Neural cell (in vitro differentiated cells): ENCODE data around the gene MRC2.

Experiments used
- EP300 ChIP-seq: fragments of 450-650 bp; conservative IDR thresholded peaks from 2 replicates; pipeline ENCODE4 v1.6.1; 2014; ENCODE audit warnings: antibody characterized with exemption, mild to moderate bottlenecking, moderate library complexity; ENCODE audit not compliant: poor library complexity, severe bottlenecking
- EZH2 ChIP-seq: fragments of 200-600, 300-800 bp; shearing (Covaris generic), sonication (generic); IDR thresholded peaks from 2 replicates; pipeline ENCODE4 v1.6.1; 2014; ENCODE audit warnings: antibody characterized with exemption, low read length, borderline replicate concordance, mild to moderate bottlenecking; ENCODE audit not compliant: insufficient read depth, poor library complexity, severe bottlenecking
- MXI1 ChIP-seq: fragments of 450-650 bp; conservative IDR thresholded peaks from 2 replicates; pipeline ENCODE4 v1.6.1; 2014; ENCODE audit warnings: antibody characterized with exemption, mild to moderate bottlenecking; ENCODE audit not compliant: poor library complexity, severe bottlenecking
- POLR2AphosphoS5 ChIP-seq: IDR thresholded peaks from 2 replicates; pipeline ENCODE4 v1.6.1; 2012
- RAD21 ChIP-seq: fragments of 450-650 bp; conservative IDR thresholded peaks from 2 replicates; pipeline ENCODE4 v1.6.1; 2014; ENCODE audit warnings: antibody characterized with exemption, mild to moderate bottlenecking, moderate library complexity
- SMC3 ChIP-seq: fragments of 450-650 bp; conservative IDR thresholded peaks from 2 replicates; pipeline ENCODE4 v1.6.1; 2014; ENCODE audit warnings: antibody characterized with exemption, mild to moderate bottlenecking, moderate library complexity; ENCODE audit not compliant: poor library complexity
- TAF1 ChIP-seq: IDR thresholded peaks from 2 replicates; pipeline ENCODE4 v1.6.1; 2012; ENCODE audit warnings: low read depth
- TF ChIP-seq, protein P1 (sequence below): fragments of 450-650 bp; IDR thresholded peaks from 2 replicates; pipeline ENCODE4 v1.5.1; 2014; ENCODE audit warnings: antibody characterized with exemption, mild to moderate bottlenecking, moderate library complexity; ENCODE audit not compliant: poor library complexity, severe bottlenecking
- TF ChIP-seq, protein P2 (sequence below): IDR thresholded peaks from 2 replicates; pipeline ENCODE4 v1.6.1; 2012; ENCODE audit warnings: borderline replicate concordance

- TF ChIP-seq, protein P1, sequence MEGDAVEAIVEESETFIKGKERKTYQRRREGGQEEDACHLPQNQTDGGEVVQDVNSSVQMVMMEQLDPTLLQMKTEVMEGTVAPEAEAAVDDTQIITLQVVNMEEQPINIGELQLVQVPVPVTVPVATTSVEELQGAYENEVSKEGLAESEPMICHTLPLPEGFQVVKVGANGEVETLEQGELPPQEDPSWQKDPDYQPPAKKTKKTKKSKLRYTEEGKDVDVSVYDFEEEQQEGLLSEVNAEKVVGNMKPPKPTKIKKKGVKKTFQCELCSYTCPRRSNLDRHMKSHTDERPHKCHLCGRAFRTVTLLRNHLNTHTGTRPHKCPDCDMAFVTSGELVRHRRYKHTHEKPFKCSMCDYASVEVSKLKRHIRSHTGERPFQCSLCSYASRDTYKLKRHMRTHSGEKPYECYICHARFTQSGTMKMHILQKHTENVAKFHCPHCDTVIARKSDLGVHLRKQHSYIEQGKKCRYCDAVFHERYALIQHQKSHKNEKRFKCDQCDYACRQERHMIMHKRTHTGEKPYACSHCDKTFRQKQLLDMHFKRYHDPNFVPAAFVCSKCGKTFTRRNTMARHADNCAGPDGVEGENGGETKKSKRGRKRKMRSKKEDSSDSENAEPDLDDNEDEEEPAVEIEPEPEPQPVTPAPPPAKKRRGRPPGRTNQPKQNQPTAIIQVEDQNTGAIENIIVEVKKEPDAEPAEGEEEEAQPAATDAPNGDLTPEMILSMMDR, result no peak
- TF ChIP-seq POLR2AphosphoS5 (no peak), EZH2 (no peak), RAD21 (no peak), TAF1 (no peak), EP300 (no peak), SMC3 (no peak), MXI1 (no peak)
- TF ChIP-seq, protein P2, sequence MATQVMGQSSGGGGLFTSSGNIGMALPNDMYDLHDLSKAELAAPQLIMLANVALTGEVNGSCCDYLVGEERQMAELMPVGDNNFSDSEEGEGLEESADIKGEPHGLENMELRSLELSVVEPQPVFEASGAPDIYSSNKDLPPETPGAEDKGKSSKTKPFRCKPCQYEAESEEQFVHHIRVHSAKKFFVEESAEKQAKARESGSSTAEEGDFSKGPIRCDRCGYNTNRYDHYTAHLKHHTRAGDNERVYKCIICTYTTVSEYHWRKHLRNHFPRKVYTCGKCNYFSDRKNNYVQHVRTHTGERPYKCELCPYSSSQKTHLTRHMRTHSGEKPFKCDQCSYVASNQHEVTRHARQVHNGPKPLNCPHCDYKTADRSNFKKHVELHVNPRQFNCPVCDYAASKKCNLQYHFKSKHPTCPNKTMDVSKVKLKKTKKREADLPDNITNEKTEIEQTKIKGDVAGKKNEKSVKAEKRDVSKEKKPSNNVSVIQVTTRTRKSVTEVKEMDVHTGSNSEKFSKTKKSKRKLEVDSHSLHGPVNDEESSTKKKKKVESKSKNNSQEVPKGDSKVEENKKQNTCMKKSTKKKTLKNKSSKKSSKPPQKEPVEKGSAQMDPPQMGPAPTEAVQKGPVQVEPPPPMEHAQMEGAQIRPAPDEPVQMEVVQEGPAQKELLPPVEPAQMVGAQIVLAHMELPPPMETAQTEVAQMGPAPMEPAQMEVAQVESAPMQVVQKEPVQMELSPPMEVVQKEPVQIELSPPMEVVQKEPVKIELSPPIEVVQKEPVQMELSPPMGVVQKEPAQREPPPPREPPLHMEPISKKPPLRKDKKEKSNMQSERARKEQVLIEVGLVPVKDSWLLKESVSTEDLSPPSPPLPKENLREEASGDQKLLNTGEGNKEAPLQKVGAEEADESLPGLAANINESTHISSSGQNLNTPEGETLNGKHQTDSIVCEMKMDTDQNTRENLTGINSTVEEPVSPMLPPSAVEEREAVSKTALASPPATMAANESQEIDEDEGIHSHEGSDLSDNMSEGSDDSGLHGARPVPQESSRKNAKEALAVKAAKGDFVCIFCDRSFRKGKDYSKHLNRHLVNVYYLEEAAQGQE, result no peak
Measured at GRCh38 chr17:62732125-62732524, 104.7 kb downstream of the MRC2 start.
